ENCODE data around the gene EIF4E3.

The EIF4E3 gene

GRCh38 chr3:71723452-71724170 is 1.6 kb downstream of the EIF4E3 start:
- DNase-seq (ENCODE audit: low spot score) = no peak

- DNase-seq (ENCODE audit: low spot score) = no peak
Observed at GRCh38 chr3:71722693-71723092, 2.5 kb downstream of the EIF4E3 start.

- no peak for DNase-seq (ENCODE audit: low spot score)
Observed at GRCh38 chr3:71721651-71722157, 3.5 kb downstream of the EIF4E3 start.

- DNase-seq (ENCODE audit: low spot score) = no peak
Observed at GRCh38 chr3:71721002-71721401, 4.2 kb downstream of the EIF4E3 start.

DNA sequence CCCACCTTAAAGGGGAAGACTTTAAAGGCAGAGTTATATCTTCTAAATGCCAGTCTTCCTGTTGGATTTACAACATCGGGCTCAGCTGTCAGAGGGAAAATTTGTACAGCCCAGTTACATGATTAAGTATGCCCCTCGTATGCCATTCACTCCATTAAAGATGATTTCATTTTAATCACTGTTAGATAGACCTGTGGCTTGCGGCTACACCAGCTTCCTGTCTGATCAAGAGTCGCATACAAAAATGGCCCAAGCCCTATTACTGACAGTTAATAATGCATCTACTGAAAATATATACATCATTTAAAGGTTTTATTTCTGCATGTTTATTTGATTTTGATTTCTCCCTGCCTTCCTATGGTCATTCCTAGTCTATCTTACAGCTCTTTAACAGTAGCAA is 7.1 kb downstream of the EIF4E3 start:
- DNase-seq (ENCODE audit: low spot score) = no peak

GRCh38 chr3:71714595-71714994 is 10.6 kb downstream of the EIF4E3 start:
- no peak for DNase-seq (ENCODE audit: low spot score)

DNA sequence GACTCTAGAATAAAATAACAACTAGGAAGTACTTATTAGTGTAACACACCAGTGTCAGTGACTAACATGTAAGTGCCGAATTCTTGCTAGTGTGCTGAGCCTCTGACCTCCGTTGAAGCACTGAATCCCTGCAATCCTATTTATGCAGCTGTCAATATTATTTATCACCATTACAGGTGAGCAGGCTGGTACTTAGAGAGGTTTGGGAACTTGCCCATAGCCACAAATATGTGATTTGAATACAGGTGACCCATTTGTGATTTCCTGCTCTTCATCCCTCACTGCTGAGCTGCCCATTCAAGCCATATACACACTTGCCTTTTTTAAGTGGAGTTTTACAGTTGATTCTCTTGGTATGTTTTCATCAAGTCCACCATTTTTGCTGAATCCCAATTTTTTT is 12.2 kb downstream of the EIF4E3 start:
- no peak for DNase-seq (ENCODE audit: low spot score)

DNA sequence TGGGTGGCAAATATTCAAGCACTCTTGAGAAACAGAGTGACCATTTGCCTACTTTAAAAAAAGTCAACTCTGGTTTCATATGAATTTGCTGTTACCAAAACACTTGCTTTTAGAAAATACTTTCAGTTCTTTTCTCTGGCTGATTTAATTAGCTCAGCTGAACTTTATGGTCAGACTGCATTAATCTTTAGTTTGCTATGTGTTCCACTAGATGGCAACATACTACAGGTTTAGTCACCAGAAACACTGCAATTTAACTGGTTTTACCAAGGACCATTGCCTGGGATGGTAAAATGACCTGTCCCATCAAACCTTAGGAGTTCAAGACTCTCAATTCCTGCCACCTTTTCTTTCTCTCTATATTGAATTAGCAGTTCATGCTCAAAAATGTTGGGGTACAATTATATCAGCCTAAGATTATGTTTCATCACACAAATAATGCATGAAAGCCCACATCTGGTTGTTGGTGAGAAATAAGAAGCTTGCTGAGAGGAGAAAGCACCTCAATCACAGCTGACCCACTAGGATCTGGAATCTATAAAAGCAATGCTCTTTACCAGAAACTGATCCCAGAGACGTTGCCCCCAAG is 14.2 kb downstream of the EIF4E3 start:
- DNase-seq (ENCODE audit: low spot score) = peak; percentile 65

DNA sequence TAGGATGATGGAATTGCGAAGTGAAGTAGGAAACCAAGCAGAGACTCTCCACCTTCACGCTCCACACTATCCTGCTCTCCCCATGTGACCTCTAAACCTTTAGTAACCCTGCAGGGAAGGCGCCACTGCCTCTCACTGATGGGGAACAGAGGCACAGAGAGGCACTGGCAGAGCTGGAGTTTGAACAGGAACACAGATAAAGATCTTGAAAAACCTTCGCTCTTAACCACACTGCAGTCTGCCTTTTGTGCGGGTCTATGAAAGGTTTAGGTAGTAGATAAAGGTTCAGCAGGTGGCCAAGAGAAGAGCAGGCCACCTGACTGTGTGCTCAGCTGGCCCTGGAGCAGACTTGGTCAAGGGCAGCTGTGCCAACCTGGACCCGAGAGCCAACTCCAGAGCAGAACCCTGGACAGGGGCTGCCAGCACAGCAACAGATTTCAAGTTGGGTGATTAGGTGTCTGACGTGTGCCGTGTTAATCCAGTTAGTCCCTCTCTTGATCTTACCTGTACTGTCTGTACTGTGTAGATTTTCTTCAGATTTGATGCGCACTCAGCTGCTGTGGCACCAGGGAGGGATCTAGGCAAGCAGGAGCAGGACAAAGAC is 15.2 kb downstream of the EIF4E3 start:
- no peak for DNase-seq (ENCODE audit: low spot score)

- DNase-seq (ENCODE audit: low spot score) = no peak
Observed at GRCh38 chr3:71708476-71709105, 16.6 kb downstream of the EIF4E3 start.

DNA sequence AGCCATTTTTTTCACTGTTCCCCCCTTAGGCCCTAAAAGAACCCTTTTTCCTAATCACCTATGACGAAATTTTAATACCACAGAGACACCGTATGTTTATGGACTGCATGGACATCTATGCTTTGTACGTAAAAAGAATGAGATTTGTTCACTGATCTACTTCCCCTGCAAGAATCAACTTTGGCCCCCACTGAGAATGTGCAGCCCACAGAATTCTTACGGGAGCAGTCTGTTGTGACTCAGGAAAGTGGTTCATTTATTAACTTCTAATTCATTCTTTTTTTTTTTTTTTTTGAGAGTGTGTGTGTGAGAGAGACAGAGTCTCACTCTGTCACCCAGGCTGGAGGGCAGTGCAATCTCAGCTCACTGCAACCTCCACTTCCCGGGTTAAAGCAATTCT is 17.6 kb downstream of the EIF4E3 start:
- DNase-seq (ENCODE audit: low spot score) = no peak

- no peak for DNase-seq (ENCODE audit: low spot score)
Observed at GRCh38 chr3:71705681-71706080, 19.5 kb downstream of the EIF4E3 start.

DNA sequence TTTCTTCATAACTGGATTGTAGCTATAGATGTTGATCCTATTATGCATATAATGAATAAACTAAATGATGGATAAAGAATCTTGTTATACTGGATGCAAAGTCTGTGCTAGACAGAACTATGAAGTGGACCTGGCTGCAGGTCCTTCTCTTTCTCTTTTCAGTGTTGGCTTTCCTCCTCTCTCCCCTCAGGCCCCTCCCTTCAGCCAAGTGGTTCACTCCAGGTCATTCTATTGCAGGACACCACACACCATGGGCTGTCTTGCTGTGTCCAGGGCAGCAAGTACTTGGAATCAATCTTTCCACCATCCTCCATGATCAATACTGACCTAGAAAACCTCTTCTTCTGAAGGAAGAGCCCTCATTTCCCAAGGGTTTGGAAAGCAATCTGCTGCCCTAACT is 20.3 kb downstream of the EIF4E3 start:
- no peak for DNase-seq (ENCODE audit: low spot score)

DNA sequence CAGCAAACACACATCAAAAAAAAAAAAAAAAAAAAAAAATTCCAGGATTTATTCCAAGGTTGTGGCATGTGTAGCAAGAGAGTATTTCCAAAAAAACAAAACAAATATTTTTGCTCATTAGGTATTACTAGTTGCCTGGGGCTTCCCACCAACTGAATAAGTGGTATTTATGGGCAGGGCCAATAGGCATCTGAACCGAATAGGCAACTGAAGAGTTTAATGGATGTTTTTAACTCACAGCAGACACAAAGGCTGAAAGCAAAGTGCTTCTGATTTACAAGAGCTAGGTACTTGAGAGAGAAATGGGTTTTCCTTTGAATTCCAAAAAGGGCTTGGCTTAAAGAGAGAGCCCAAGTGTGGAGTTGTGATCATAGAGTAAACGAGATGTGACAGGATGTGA is 21.4 kb downstream of the EIF4E3 start:
- no peak for DNase-seq (ENCODE audit: low spot score)

GRCh38 chr3:71702131-71703024 is 22.8 kb downstream of the EIF4E3 start:
- DNase-seq (ENCODE audit: low spot score) = no peak

- no peak for DNase-seq (ENCODE audit: low spot score)
Observed at GRCh38 chr3:71701251-71701762, 23.9 kb downstream of the EIF4E3 start.

- DNase-seq (ENCODE audit: low spot score) = no peak
Observed at GRCh38 chr3:71695000-71695482, 30.2 kb downstream of the EIF4E3 start.

- DNase-seq (ENCODE audit: low spot score) = no peak
Observed at GRCh38 chr3:71694358-71694999, 30.7 kb downstream of the EIF4E3 start.

- no peak for DNase-seq (ENCODE audit: low spot score)
Observed at GRCh38 chr3:71693641-71694040, 31.6 kb downstream of the EIF4E3 start.

GRCh38 chr3:71692139-71692538 is 33.1 kb downstream of the EIF4E3 start:
- DNase-seq (ENCODE audit: low spot score) = no peak

GRCh38 chr3:71690341-71690841 is 34.8 kb downstream of the EIF4E3 start:
- no peak for DNase-seq (ENCODE audit: low spot score)

Data from D341Med (cell line).